ENCODE measurements around the gene GABBR2. TPM values are rescaled to one million over a fixed set of nuclear protein-coding genes. Genes with fewer than 3 reads are reported as not detected.

GABBR2 gene
- polyA plus RNA-seq, 1 donor (not counting 4 experiments of a cell fraction or from before 2014, with no cell fraction given), result 0.01 TPM

DNA sequence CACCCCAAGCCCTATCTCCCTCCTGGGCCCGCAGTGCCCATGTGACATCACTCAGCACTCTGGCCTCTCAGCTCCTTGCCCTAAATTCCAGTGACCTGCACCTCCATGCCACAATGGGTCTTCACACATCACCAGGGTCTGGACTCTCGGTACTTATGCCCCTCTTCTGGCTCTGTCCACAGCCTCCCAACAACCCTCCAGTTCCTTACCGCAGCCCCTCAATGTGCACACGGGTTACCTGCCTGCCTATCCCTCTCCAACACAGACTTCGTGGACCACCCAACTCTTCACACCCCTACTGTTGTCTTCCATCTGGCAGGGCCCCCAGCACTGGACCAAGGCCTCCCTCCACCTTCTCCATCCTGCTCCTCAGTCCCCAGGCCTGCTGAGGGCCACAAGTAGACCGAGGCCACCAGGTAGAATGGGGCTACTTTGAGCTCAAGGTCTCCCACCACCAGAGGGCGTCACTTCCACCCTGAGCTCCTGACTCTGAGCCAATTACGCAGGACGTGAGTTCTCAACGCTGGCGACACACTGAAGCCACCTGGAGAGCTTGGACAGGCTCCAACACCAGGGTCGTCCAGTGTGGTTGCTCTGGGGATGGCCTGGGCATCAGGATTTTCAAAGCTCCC lies 172.1 kb downstream of the GABBR2 start:
- Histone ChIP-seq H3K36me3 (ENCODE audit: control insufficient read depth in 2 of 2, extremely low read depth in 1 of 2, insufficient read depth in 2 of 2, low read length in 2 of 2) (no peaks in the 10 kb centered on the region), H2AFZ (ENCODE audit: control insufficient read depth, low read length) (no peak overlapping the region), H3K4me1 (ENCODE audit: control insufficient read depth, extremely low read depth, insufficient read depth, low read length) (no peaks in the 10 kb centered on the region), H3K27ac (ENCODE audit: control insufficient read depth, insufficient read depth, low read length) (no peak overlapping the region), H4K20me1 (ENCODE audit: control insufficient read depth, extremely low read depth, insufficient read depth, low read length) (no peaks in the 10 kb centered on the region), H3K9me1 (ENCODE audit: control insufficient read depth, extremely low read depth, insufficient read depth, low read length) (no peaks in the 10 kb centered on the region), H3K79me2 (ENCODE audit: control insufficient read depth, insufficient read depth, low read length) (no peaks in the 10 kb centered on the region), H3K27me3 (ENCODE audit: control insufficient read depth, extremely low read depth, insufficient read depth, low read length) (peaks cover 6% of the 10 kb centered on the region), H3K4me2 (ENCODE audit: control insufficient read depth, extremely low read depth, insufficient read depth, low read depth, low read length) (no peak overlapping the region), H3K9me3 (ENCODE audit: control insufficient read depth, low read depth, low read length) (no peaks in the 10 kb centered on the region), H3K9ac (ENCODE audit: control insufficient read depth, extremely low read depth, insufficient read depth, low read length) (no peak overlapping the region), H3K4me3 (ENCODE audit: control insufficient read depth in 2 of 3, extremely low read depth in 1 of 3, insufficient read depth in 2 of 3, low read depth in 1 of 3, low read length in 3 of 3) (no peak overlapping the region)
- TF ChIP-seq EZH2 (IDR thresholded peaks at IDR 0.05; ENCODE audit: low read length), result no peak
- TF ChIP-seq, protein P1, sequence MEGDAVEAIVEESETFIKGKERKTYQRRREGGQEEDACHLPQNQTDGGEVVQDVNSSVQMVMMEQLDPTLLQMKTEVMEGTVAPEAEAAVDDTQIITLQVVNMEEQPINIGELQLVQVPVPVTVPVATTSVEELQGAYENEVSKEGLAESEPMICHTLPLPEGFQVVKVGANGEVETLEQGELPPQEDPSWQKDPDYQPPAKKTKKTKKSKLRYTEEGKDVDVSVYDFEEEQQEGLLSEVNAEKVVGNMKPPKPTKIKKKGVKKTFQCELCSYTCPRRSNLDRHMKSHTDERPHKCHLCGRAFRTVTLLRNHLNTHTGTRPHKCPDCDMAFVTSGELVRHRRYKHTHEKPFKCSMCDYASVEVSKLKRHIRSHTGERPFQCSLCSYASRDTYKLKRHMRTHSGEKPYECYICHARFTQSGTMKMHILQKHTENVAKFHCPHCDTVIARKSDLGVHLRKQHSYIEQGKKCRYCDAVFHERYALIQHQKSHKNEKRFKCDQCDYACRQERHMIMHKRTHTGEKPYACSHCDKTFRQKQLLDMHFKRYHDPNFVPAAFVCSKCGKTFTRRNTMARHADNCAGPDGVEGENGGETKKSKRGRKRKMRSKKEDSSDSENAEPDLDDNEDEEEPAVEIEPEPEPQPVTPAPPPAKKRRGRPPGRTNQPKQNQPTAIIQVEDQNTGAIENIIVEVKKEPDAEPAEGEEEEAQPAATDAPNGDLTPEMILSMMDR (optimal IDR thresholded peaks at IDR 0.05 in 1 of 3, IDR thresholded peaks at IDR 0.05 in 1 of 3, conservative IDR thresholded peaks at IDR 0.05 in 1 of 3; ENCODE audit: extremely low read depth in 1 of 3, insufficient read depth in 2 of 3, low read length in 3 of 3), result peak; percentile 37 to 65 (median 60)
- DNase-seq (ENCODE audit: low read depth, low spot score) (no peak), FAIRE-seq (no peak)
- dilution Hi-C loops (cut with MboI; ENCODE audit: extremely low pct_ligation_motif_present, low sequenced_read_pairs), result no loop called here

DNA sequence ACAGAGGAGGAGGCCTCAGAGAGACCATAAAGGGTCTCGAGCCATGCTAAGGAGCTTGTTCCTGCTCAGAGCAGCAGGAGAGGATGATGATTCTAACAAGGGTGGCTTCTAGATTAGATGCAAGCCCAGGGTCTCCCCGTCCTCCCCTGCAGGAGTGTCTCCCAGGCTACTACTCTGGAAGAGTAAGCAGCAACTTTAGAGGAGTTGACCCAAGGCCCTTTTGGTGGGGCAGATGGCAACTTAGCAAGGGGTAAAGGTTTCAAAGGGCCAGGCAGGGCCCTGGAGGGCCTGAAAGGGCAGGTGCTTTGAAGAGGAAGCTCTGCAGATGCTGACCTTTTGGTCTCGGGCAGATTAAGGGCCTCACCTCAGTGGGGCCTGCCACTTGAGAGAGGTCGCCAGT lies 174.9 kb downstream of the GABBR2 start:
- H3K9ac ChIP-seq (ENCODE audit: control insufficient read depth, extremely low read depth, insufficient read depth, low read length), result no peak overlapping the region
- TF ChIP-seq, protein P1 (optimal IDR thresholded peaks at IDR 0.05 in 1 of 3, IDR thresholded peaks at IDR 0.05 in 1 of 3, conservative IDR thresholded peaks at IDR 0.05 in 1 of 3; ENCODE audit: extremely low read depth in 1 of 3, insufficient read depth in 2 of 3, low read length in 3 of 3), result no peak
- TF ChIP-seq EZH2 (IDR thresholded peaks at IDR 0.05; ENCODE audit: low read length), result no peak

More for the DNA sequence above, 174.9 kb downstream of the GABBR2 start:
- no peaks in the 10 kb centered on the region for H3K9me1 ChIP-seq (ENCODE audit: control insufficient read depth, extremely low read depth, insufficient read depth, low read length)
- FAIRE-seq, result no peak
- no peak overlapping the region for H2AFZ ChIP-seq (ENCODE audit: control insufficient read depth, low read length)
- DNase-seq (ENCODE audit: low read depth, low spot score), result no peak
- no peaks in the 10 kb centered on the region for H3K9me3 ChIP-seq (ENCODE audit: control insufficient read depth, low read depth, low read length)
- no peaks in the 10 kb centered on the region for H3K79me2 ChIP-seq (ENCODE audit: control insufficient read depth, insufficient read depth, low read length)
- H3K4me1 ChIP-seq (ENCODE audit: control insufficient read depth, extremely low read depth, insufficient read depth, low read length), result no peaks in the 10 kb centered on the region
- dilution Hi-C loops (cut with MboI; ENCODE audit: extremely low pct_ligation_motif_present, low sequenced_read_pairs), result no loop called here
- no peaks in the 10 kb centered on the region for H3K36me3 ChIP-seq (ENCODE audit: control insufficient read depth in 2 of 2, extremely low read depth in 1 of 2, insufficient read depth in 2 of 2, low read length in 2 of 2)
- no peak overlapping the region for H3K4me3 ChIP-seq (ENCODE audit: control insufficient read depth in 2 of 3, extremely low read depth in 1 of 3, insufficient read depth in 2 of 3, low read depth in 1 of 3, low read length in 3 of 3)
- H3K4me2 ChIP-seq (ENCODE audit: control insufficient read depth, extremely low read depth, insufficient read depth, low read depth, low read length), result no peak overlapping the region
- no peak overlapping the region for H3K27ac ChIP-seq (ENCODE audit: control insufficient read depth, insufficient read depth, low read length)
- no peaks in the 10 kb centered on the region for H3K27me3 ChIP-seq (ENCODE audit: control insufficient read depth, extremely low read depth, insufficient read depth, low read length)
- H4K20me1 ChIP-seq (ENCODE audit: control insufficient read depth, extremely low read depth, insufficient read depth, low read length), result no peaks in the 10 kb centered on the region
